Neural cell (in vitro differentiated cells): ENCODE data around the gene CSH1.
"Not testable (repeated sequence)": the region's sequence is repeated elsewhere in the genome, so short reads cannot be mapped to it uniquely, and the experiment has no call there.

ENCODE experiments used
- CTCF ChIP-seq: fragments of 450-650 bp; IDR thresholded peaks from 2 replicates; pipeline ENCODE4 v1.5.1; 2014; ENCODE audit warnings: antibody characterized with exemption, mild to moderate bottlenecking, moderate library complexity; ENCODE audit not compliant: poor library complexity, severe bottlenecking
- EP300 ChIP-seq: fragments of 450-650 bp; conservative IDR thresholded peaks from 2 replicates; pipeline ENCODE4 v1.6.1; 2014; ENCODE audit warnings: antibody characterized with exemption, mild to moderate bottlenecking, moderate library complexity; ENCODE audit not compliant: poor library complexity, severe bottlenecking
- EZH2 ChIP-seq: fragments of 200-600, 300-800 bp; shearing (Covaris generic), sonication (generic); IDR thresholded peaks from 2 replicates; pipeline ENCODE4 v1.6.1; 2014; ENCODE audit warnings: antibody characterized with exemption, low read length, borderline replicate concordance, mild to moderate bottlenecking; ENCODE audit not compliant: insufficient read depth, poor library complexity, severe bottlenecking
- RAD21 ChIP-seq: fragments of 450-650 bp; conservative IDR thresholded peaks from 2 replicates; pipeline ENCODE4 v1.6.1; 2014; ENCODE audit warnings: antibody characterized with exemption, mild to moderate bottlenecking, moderate library complexity
- SMC3 ChIP-seq: fragments of 450-650 bp; conservative IDR thresholded peaks from 2 replicates; pipeline ENCODE4 v1.6.1; 2014; ENCODE audit warnings: antibody characterized with exemption, mild to moderate bottlenecking, moderate library complexity; ENCODE audit not compliant: poor library complexity
- TAF1 ChIP-seq: IDR thresholded peaks from 2 replicates; pipeline ENCODE4 v1.6.1; 2012; ENCODE audit warnings: low read depth

GRCh38 chr17:63901971-63902370 lies 5.6 kb upstream of the CSH1 start:
- not testable (repeated sequence) for TF ChIP-seq CTCF, EZH2, TAF1, SMC3, EP300, RAD21
